GDM1 (cell line): ENCODE results near the gene TBX1.
A peak's percentile ranks its signal among the peaks of the same experiment; 100 is the strongest.
"Not testable (repeated sequence)": the region's sequence is repeated elsewhere in the genome, so short reads cannot be mapped to it uniquely, and the experiment has no call there.

Experiments used
- DNase-seq: peaks from one replicate; lab custom pipeline; 2025; lab: John Stamatoyannopoulos, UW

Gene TBX1

DNA sequence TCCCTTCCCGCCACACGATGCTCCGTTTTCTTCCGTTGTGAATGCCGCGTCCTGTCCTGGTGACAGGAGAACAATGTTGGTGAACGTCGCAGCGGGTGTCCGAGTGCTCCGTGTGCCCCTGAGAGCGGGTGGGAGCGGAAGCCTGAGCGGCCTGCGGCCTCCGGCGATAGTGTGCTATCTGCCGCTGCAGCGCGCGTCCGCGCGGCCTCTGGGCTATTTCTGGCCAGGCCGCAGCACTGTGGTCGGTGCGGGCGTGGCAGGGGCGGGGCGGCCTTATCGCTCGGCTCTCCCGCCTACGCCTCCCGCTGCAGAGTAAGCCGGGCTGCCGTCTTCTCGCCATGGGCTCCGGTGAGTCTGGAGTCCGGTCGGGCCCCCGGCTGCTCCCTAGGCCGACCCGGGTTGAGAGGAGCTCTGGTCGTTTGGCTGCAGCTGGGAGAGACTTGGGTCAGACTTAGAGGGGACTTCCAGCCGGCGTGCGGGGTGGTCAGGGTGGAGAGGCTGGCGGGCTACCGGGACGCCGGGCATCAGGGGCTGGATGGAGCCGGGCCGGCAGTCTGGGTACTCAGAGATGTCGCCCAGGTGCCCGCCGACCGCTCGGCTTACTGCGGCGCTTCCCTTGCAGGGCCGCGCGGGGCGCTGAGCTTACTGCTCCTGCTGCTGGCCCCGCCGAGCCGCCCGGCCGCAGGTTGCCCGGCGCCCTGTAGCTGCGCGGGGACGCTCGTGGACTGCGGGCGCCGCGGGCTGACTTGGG lies 37.2 kb upstream of the TBX1 start, which contains the start of gene GP1BB:
Gene GP1BB, plus strand, starts transcription at position 308 of the 751 bp plus-strand sequence. Its CDS starts 31 bp downstream, at position 339.
- no peak for DNase-seq

DNA sequence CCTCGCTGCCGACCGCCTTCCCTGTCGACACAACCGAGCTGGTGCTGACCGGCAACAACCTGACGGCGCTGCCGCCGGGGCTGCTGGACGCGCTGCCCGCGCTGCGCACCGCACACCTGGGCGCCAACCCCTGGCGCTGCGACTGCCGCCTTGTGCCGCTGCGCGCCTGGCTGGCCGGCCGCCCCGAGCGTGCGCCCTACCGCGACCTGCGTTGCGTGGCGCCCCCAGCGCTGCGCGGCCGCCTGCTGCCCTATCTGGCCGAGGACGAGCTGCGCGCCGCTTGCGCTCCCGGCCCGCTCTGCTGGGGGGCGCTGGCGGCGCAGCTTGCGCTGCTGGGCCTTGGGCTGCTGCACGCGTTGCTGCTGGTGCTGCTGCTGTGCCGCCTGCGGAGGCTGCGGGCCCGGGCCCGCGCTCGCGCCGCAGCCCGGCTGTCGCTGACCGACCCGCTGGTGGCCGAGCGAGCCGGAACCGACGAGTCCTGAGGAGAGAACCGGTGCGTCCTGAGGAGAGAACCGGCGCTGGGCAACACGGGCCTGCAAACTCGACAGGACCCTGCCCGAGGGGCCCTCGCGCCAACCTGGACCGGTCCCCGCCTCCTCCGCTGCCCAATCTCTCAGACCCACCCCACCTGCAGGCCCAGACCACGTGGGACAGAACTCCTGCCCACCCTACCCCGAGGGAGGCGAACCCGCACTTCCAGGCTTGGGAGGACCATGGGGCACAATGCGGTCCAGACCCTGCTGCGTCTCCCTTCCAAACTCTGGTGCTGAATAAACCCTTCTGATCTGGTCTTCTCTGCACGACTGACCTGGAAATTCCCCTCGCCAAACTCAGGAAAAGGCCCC lies 36.4 kb upstream of the TBX1 start:
- no peak for DNase-seq

DNA sequence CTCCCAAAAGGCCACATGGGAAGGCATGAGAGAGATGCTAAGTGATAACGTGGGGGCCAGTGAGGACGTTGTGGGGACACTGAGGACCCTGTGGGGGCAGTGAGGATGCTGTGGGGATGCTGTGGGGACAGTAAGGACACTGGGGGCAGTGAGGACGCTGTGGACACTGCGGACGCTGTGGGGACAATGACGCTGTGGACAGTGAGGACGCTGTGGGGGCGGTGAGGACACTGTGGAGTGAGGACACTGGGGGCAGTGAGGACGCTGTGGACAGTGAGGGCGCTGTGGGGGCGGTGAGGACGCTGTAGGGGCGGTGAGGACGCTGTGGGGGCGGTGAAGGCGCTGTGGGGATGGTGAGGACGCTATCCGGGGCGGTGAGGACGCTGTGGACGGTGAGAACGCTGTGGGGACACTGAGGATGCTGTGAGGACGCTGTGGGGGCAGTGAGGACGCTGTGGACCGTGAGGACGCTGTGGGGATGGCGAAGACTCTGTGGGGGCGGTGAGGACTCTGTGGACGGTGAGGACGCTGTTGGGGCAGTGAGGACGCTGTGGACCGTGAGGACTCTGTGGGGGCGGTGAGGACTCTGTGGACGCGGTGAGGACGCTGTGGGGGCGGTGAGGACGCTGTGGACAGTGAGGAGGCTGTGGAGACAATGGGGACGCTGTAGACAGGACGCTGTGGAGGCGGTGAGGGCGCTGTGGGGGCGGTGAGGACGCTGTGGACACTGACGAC lies 35.5 kb upstream of the TBX1 start:
- no peak for DNase-seq

DNA sequence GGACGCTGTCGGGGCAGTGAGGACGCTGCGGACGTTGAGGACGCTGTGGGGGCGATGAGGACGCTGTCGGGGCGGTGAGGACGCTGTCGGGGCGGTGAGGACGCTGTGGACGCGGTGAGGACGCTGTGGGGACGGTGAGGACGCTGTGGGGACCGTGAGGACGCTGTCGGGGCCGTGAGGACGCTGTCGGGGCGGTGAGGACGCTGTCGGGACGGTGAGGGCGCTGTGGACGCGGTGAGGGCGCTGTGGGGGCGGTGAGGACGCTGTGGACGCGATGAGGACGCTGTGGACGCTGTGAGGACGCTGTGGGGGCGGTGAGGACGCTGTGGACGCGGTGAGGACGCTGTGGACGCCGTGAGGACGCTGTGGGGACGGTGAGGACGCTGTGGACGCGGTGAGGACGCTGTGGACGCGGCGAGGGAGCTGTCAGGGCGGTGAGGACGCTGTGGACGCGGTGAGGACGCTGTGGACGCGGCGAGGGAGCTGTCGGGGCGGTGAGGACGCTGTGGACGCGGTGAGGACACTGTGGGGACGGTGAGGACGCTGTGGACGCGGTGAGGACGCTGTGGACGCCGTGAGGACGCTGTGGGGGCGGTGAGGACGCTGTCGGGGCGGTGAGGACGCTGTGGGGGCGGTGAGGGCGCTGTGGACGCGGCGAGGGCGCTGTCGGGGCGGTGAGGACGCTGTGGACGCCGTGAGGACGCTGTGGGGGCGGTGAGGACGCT lies 34.4 kb upstream of the TBX1 start:
- not testable (repeated sequence) for DNase-seq

DNA sequence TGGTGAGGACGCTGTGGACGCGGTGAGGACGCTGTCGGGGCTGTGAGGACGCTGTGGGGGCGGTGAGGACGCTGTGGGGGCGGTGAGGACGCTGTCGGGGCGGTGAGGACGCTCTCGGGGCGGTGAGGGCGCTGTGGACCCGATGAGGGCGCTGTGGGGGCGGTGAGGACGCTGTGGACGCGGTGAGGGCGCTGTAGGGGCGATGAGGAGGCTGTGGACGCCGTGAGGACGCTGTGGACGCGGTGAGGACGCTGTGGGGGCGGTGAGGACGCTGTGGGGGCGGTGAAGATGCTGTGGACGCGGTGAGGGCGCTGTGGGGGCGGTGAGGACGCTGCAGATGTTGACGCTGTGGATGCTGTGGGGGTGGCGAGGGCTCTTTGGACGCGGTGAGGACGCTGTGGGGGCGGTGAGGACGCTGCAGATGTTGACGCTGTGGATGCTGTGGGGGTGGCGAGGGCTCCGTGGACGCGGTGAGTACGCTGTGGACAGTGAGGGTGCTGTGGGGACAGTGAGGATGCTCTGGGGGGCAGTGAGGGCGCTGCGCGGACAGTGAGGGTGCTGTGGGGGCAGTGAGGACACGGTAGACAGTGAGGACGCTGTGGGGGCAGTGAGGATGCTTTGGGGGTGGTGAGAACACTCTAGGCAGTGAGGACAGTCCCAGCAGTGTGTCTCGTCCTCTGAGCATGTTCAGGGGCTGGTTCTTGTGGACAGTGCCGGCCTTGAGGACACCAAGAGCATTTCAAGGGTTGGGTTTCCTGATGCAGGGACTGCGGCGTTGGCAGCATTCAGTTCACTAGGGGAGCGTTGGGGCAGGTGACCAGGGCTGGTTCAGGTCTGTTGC lies 33.0 kb upstream of the TBX1 start:
- DNase-seq, result no peak

DNA sequence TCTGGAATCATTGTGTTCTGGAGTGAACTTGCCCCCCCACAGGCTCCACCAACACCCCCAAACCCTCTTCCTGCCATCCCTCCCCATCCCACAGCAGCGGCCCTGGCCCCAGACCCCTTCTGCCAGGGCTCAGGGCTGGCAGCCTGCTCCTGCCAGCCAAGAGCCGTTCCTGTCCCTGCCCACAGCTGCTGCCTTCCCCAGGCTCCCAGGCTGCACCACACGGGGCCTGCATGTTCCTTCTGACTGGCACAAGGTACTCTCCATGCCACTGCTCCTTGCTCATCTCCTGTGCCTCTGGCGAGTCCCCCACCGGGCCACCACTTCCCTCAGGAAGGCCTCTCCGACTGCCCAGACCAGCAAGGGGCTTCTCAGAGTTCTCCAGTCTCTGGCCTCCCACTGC lies 32.3 kb upstream of the TBX1 start:
- DNase-seq, result no peak

DNA sequence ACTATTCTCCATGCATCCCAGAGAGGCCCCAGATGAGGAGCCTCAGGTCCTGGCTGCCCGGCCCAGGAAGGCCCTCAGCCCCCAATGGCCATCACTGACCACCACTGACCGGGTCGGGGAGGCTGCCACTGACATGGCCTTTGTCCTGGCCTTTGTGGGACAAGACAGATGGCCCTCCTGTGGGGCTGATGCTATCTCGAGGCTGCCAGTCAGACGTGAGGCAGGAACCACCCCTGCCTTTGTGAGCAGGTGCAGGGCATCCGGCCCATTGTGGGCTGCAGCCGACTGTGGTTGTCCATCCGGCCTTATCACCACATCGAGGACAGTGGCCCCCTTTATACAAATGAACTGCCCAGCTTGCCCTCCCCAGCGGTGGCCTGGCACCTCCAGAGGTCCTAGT lies 31.7 kb upstream of the TBX1 start:
- DNase-seq, result no peak

DNA sequence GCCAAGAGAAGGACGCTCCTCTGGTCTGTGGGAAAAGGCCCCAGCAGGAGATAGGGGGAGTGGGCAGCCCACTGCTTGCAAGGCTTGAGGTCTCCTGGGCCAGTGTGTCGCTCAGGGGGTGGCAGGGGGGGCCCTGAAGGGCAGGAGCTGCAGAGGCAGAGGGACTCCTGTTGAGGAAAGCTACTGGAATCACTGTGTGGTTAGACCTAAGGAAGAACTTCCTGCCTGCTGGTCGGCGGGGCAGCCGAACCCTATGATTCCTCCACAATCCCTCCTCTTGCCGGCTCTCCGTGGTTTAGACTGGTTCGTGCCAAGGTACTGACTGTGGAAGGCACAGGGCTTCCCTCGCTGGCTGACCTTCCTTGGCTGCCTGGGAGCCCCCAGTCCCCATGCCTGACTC lies 31.1 kb upstream of the TBX1 start:
- DNase-seq, result no peak

DNA sequence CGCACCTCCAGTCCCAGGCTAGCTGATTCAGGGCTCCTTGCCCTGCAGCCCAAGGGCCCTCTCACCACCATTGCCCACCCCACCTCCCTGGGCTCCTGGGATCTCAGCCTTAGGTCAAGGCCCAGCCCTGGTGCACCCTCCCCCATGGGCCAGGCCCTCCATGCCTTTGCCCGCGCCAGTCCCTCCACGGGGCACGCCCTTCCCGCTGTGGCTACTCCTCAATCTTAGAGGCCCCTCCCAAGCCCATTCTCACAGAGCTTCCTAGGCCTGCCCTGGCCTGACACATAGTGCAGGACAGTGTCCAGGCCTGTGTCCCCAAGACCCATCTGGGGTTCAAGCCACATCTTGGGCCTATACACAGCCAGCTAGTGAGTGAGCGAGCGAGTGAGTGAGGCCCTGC lies 30.4 kb upstream of the TBX1 start:
- DNase-seq, result no peak

DNA sequence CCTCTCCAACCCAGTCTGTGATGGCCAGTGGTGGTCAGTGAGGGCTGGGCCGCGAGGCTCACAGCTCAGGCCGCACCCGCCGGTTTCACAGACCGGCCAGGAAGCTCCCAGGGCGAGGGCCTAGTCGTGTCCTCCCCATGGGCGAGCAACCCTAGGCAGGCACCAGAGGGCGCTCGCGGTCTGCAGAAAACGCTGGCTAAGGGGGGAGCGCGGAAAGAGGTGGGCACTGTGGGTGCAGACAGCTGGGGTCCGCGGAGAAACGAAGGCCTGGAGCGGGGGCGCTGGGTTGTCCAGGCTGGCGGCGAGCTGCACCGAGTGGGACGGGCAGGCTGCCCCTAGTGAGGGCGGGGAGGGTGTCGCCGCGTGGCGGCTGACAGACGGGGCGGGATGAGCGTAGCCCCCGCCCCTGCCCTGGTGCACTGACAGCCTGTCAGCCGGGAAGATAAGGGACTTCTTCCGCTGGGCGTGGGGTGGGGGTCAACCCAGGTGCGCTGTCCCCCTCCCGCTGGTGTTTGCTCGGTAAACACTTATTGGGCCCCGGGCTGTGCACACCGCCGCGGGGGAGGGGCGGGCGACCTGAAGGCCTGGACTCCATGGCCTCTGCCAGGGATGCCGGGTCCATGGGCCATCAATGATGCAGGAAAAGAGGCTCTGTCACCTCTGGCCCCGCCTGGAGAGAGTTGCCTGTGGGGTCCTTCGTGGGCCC lies 29.8 kb upstream of the TBX1 start:
- DNase-seq, result peak; percentile 39

DNA sequence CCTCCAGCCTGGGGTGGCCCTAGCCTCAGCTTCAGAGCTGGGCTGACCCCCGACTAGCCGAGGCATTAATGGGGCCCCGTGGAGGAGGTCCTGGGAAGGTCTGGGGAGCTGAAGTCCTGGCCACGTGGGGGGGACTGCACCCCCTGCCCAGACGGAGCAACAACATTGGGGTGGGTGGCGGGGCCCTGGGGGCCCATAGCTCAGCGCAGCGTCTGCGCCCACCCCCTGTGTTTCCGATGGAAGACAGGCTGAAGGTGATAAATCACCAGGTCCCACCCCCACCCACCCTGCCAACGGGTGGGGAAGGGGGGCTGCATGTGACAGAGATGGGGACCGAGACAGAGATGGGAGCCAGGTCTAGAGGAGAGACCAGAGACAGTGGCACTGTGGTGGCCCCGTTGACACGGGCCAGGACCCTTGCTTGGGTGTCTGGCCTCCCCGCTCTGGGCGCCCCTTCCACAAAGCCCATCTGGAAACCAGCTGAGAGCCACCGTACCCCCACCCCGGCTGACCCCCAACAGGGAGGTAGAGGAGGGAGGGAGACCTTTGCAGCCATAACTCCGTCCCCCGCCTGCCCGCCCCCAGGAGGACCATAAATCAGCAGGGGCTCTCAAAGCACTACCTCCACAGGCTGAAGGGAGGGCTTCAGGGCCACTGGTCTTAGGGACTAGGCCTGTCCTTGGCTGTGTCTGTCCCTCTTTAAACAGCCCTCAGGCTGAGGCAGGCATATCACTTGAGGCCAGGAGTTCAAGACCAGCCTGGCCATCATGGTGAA lies 29.0 kb upstream of the TBX1 start:
- no peak for DNase-seq

DNA sequence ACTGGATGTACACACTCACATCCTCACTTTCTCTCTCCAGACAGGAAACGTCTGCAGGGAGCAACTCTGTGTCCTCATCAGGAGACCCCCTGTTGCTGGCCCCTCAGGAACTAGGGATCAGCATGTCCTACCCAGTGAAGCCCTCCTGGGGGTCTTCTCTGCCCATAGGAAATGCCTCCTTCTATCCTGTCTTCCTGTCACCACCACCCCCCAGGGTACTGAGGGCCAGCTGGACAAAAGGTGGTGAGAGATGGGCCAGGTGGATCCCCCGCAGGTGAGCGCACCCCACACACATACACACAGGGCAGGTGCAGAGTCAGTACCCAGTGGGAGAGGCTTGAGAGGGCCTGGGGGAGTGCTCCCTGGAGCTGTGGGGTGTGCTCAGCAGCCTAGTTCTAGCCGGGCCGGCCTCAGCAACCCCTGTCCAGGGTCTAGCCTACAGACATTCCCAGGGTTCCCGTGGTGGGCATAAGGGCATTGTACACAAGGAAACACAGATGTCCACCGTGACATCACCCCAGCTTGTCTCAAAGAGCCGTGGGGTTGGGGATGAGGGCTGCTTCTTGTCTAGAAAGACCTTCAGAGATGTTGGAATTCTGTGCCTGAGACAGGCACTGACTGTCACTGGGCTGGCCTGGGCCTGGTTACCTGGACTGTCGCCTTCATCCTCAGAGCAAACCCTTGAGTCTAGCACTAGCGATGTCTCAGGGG lies 28.0 kb upstream of the TBX1 start:
- DNase-seq, result no peak

DNA sequence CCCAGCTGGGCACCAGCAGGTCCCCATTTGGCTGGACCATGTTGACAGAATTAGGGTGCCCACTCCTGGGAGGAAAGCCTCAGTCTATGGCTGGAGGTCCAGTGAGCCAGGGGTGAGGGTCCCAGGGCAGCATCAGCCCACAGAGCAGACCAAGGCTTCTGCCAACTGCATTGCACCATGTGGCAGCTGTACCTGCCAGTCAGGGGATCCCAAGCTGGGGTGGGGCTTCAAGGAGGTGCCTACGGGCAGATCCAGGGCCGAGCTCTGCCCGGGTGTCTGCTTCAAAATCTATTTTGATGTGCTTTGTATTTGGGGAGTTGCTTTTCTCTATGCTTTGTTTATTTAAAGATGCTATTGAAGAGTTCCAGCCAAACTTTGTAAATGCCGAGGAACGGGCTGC lies 26.8 kb upstream of the TBX1 start:
- no peak for DNase-seq

DNA sequence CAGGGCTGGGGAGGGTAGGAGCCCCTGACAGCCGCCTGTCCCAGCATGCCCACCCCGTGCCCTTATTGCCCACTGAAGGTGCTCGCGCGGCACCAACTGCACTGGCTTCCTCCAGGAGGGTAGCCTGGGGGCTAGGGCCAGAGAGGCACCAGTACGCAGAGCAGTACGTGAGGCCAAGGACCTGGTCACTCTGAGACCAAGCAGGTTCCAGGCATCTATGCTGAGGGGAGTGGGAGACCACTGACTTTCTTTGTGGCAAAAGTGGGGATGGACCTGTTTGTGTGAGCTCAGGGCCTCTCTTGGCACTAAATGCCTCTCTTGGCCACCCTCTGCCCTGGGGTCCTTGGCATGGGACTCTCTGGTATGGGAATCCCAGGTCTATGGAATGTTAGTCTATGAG lies 26.4 kb upstream of the TBX1 start:
- no peak for DNase-seq

DNA sequence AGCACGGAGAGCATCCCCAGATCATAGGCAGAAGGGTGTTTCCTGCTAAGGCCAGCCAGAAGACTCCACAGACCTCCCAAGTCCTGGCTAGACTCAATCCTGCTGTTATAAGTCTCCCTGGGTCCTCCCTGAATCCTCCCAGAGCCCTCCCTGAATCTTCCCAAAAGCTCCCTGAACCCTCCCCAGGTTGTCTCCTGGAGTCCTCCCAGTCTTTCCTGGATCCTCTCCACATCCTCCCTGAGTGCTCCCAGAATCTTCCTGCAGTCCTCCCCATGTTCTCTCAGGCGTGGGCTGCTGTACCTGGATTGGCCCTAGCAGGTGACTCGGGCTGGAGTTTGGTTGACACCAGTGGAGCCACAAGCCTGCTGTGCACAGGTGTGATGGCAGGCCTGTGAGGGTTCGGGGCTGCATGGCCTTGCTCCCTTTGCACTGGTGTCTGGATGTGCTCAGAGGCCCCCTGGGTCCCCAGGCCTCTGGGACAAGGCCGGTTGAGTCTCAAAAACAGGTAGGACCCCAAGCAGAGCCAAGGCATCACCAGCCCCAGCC lies 25.7 kb upstream of the TBX1 start:
- no peak for DNase-seq

DNA sequence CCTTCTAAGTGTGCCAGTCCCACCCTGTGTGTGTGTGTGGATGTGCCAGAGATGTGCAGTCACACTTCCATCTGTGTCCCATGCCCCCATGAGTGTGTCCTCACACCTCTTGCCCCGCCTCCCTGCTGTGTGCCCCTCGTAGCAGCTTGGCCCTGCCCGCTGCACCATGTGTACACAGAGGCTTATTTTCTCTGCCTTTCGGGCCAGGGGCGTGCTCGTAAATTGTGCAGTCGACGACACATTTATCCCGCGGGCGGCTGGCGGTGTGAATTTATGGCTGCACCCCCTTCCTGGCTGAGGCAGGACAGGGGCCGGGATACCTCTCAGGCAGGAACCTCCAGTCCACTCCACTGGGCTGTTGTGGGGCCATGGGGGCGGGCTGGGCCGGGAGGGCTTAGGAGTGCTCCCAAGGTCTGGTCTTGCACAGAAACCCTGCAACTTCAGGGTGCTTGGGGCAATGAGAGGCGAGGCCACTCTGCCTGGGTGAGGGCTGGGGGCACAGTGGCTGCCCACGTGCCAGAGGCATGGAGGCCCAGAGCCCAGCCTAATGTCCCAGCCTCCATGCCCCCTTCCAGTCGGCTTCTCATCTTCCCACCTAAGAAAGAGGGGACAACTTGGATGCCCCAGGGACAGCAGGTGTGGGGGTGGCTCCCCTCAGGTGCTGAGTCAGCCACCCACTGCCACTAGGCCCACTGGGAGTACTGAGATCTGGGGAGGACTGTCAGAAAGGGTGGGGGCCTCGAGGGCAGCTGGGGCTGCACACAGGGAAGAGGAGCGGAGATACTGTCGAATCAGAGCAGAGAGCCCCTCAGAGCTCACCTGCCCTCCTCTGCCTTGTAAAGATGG lies 24.7 kb upstream of the TBX1 start:
- DNase-seq, result no peak

DNA sequence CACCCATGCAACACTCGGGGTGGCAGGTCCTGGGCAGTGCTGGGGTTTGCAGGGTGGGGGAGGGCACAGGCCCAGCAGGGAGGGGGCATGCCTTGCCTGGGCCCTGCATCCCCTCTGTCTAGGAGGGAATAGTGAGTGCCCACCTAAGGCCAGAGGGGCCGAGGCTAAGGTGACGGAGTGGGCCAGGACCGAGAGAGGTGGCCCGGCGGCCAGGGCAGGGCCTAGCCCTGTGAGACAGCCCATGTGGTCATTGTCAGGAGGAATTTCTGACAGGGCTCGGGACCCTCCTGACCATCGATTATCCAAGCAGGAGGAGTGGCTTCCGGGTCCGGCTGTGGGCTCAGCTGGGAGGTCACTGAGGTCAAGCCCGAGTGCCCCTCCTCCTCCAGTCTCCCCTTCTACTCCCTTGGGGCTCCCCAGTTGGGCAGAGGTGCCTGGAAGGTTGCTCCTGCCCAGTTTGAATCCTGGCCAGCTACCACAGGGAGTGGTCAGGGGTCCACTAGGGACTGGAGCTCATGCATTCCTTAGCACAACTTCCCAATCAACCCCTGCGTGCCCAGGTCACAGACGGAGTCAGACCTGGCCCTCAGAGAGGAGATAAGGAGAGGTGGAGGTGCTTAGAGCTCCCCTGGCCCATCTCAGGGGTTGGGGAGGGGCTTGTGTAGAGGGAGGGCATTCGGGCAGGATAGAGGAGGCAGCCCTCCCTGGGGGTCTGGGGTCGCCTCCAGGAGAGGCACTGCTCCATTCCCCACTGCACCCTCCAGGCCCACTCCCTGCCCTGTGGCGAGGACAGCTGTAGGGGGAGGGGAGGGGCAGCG lies 22.5 kb upstream of the TBX1 start:
- no peak for DNase-seq
